ELR (cell line): Measurements from ENCODE around the gene NEK1.

Experiments
- DNase-seq: peaks from one replicate; pipeline ENCODE4 v3.0.0-alpha.2; 2015; ENCODE audit warnings: low read depth

The NEK1 gene

DNA sequence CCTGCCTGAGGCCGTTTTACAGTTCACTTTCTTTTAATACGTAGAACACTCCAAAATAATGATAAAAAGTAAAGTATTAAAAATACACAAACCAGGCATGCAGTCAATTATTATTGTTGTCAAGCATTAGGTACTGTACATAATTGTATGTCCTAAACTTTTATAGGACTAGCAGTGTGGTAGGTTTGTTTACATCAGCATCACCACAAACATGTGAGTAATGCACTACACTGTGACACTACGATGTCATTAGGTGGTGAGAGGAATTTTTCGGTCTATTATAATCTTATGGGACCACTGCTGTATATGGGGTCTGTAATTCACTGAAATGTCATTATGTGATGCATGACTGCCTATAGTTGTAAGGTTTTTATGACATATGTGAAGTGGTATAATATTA lies 192.1 kb downstream of the NEK1 start:
- peak; percentile 45 for DNase-seq

DNA sequence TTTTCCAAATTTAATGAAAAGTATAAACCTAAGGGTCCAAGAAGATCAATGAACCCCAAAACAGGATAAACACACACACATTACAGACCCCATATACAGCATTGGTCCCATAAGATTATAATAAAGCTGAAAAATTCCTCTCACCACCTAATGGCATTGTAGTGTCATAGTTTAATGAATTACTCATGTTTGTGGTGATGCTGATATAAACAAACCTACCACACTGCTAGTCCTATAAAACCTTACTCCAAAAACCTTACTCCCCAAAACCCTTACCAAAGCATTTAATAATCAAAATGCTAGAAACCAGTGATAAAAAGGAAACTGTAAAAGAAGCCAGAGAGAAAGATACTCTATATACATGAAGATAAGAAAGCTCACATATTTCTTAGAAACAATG lies 193.5 kb downstream of the NEK1 start:
- peak; percentile 56 for DNase-seq

GRCh38 chr4:169417629-169418282 lies 194.6 kb downstream of the NEK1 start:
- no peak for DNase-seq

DNA sequence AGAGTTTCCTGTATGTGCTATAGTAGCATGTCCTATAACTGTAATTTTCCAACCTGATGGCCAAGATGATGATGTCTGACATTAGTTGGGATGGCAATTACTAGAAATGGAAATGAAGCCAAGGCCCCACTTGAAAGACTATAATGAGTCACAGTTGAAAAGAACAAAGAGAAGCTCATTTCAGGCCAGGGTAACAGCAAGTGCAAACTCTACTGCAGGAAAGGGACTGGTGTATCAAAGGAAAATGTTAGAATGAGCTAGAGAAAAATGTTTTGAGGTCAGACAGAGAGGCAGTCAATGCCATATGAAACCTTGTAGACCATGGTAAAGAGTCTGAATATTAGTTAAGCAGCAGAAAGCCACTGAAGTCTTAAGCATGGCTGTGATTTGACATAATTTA lies 195.4 kb downstream of the NEK1 start:
- no peak for DNase-seq

GRCh38 chr4:169416461-169416860 lies 195.9 kb downstream of the NEK1 start:
- DNase-seq: no peak

DNA sequence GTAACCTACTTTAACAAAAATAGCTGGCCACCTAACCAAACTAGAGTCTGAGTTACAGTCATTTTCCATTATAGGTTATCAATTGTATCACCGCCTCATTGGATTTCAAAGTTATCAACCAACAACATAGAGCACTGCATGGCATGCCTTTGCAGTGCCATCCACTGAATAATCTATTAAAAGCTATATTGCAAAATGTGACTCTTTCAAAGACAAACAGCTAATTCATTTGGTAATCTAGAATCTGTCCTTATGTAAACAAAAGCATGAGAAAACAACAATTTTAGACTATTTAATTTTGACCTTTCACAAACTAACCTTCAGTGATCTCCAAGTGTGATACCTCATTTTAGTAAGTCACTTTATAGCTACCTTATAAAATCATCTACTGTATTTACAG lies 197.5 kb downstream of the NEK1 start:
- no peak for DNase-seq

DNA sequence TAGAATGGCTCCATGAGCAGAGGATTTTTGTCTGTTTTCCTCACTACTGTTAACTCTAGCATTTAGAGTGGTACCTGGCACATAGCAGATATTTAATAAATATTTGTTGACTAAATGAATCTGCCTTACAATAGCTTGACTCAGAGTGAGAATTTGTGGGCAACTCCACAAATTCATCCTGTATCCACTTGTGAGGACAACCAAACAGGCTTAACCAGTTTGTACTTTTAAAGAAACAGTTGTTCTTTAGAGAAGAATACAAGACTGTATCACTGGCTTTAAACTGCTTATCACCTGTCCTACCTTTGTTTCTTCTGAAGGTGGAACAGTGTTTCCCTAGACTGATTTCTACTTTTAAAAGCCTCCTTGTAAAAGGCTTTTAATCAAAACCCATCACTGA lies 200.3 kb downstream of the NEK1 start:
- DNase-seq: no peak

GRCh38 chr4:169410839-169411770 lies 201.3 kb downstream of the NEK1 start:
- DNase-seq: peak; percentile 65

GRCh38 chr4:169407217-169407845 lies 205.1 kb downstream of the NEK1 start:
- DNase-seq: no peak

DNA sequence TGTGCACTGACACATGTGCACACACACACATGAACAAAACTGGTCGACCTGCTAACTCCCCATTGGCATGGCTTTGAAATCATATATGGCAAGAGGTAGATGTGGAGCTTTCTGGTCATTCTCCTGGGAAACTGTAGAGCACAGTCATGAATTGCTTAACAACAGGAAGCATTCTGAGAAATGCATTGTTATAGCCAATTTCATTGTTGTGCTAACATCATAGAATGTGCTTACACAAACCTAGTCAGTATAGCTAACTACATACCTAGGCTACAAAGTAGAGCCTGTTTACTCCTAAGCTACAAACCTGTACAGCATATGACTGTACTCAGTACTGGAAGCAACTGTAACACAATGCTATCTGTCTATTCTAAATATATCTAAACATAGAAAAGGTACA lies 207.4 kb downstream of the NEK1 start:
- DNase-seq: peak; percentile 32

DNA sequence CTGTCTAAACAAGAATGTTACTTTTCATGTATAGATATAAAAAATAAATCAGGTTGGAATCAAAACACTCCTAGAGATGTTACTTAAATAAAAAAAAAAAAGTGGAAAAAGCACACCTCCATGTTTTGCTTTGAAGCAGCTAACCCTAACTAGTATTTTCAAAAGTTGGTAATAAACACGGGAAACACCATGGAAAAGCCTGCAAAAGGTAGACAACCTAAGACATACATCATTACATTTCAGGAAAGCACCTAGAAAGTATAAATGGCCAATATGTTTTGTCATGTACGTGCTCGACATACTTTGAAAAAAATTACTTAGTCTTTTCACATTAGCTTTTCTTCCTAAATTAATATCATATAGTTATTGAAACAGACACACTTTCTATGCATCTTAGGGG lies 211.6 kb downstream of the NEK1 start:
- DNase-seq: no peak

DNA sequence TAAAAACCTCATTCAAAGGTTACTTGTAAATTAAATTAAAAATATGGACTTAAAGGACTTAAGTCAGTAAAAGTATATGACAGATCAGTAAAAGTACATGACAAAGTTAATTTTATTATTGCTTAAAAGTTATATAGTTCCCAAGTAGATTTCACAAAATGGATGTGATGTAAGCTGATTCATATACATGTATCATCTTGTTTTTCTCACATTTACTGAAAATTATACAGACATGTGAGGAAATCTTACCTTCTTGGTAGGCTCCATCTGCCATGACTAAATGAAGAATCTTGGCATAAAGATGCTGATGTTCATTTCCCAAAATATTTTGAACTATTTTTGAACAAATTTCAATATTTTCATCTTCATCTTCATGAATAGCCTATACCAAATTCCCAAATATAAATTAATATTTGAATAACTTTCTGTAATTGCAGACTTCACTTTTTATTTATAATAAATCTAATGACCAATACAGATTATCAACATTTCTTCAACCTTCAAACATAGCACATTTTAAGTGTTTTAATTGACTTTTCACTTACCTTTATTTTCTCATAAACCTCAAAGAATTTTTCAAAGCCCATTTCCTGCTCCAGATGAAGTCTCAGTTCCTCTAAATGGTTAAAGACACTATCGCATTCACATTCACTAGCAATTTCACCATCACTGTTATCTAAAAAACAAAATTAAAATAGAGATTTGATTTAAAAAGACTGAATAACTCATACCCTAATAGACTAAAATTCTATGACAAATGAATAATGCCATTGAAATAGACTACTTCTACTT lies 212.2 kb downstream of the NEK1 start:
- no peak for DNase-seq

- DNase-seq: peak; percentile 70
Measured at GRCh38 chr4:169398316-169398715, 214.1 kb downstream of the NEK1 start.

DNA sequence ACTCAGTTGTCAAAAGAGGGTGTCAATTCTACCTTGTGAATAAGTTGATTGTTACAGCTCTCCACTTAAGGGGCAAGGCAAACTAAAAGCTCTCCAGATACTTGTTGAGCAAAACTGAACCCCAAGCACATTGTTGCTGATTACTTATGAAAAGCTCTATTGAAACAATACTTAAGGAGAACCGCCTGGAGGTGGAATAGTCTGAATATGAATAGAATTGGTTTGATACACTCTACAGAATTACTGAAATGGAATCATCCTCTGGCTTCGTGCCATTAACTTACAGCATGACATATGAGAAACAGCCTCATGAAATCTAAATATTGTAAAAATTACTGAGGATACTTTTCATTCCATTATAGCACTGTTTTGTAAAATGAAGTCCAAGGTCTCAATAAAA lies 214.6 kb downstream of the NEK1 start:
- DNase-seq: peak; percentile 53

- peak; percentile 44 for DNase-seq
Measured at GRCh38 chr4:169385376-169385775, 227.0 kb downstream of the NEK1 start.

GRCh38 chr4:169384779-169385178 lies 227.6 kb downstream of the NEK1 start:
- peak; percentile 36 for DNase-seq

DNA sequence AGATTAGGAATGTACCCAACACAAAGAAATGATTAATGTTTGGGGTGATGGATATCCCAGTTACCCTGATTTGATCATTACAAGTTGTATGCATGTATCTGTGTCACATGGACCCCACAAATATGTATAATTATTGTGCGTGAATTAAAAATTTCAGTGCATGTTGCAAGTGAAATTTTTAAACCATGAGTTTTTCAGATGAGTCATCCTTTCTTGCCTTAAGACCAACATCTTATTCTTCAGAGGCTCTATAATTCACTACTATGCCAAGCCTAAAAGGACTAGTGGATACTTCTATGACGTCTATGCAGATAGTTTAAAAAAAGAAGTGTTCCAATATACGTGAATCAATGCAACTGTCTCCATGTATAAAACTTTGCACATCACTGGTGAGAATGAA lies 228.7 kb downstream of the NEK1 start:
- DNase-seq: peak; percentile 94

GRCh38 chr4:169379688-169380087 lies 232.7 kb downstream of the NEK1 start:
- no peak for DNase-seq

DNA sequence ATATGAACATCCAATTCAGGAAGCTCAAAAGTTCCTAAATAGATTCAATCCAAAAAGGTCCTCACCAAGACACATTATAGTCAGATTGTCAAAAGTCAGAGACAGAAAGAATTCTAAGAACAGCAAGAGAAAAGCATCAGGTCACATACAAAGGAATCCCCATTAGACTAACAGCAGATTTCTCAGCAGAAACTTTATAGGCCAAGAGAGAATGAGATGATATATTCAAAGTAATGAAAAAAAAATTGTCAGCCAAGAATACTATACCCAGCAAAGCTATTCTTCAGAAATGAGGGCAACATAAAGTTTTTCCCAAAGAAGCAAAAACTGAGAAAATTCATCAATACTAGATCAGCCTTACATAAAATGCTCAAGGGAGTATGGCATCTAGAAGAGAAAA lies 235.0 kb downstream of the NEK1 start:
- no peak for DNase-seq

- DNase-seq: no peak
Measured at GRCh38 chr4:169376421-169376820, 236.0 kb downstream of the NEK1 start.

DNA sequence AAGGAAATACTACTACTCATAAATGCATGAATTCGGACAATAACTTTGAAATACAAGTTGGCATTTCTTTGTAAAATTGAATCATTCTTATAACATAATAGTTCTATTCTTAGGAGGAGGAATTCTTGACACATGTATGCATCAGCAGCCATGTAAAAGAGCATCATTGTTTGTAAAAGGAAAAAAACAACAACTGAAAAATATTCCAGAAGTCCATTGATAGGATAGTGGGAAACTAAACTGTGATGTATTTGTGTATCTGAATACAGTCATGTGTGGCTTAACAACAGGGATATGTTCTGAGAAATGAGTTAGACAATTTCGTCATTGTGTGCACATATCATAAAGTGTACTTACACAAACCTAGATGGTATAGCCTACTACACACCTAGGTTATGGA lies 239.6 kb downstream of the NEK1 start:
- no peak for DNase-seq

DNA sequence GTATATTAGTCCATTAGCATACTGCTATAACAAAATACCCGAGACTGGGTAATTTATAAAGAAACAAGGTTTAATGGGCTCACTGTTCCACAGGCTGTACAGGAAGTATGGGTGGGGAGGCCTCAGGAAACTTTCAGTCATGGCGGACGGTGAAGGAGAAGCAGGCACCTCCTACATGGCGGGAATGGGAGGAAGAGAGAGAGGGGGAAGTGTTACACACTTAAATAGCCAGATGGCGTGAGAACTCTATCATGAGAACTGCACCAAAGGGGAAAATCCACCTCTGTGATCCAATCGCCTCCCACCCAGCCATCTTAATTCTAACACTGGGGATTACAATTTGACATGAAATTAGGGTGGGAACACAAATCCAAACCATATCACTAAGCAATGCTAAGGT lies 242.7 kb downstream of the NEK1 start:
- DNase-seq: no peak
